ENCODE results near the gene GPR160. TPM values are rescaled to one million over a fixed set of nuclear protein-coding genes. Genes with fewer than 3 reads are reported as not detected.

Gene GPR160
- total and polyA plus RNA-seq, 4 donors, result 16.9 to 23.3 (median 20.7) TPM

DNA sequence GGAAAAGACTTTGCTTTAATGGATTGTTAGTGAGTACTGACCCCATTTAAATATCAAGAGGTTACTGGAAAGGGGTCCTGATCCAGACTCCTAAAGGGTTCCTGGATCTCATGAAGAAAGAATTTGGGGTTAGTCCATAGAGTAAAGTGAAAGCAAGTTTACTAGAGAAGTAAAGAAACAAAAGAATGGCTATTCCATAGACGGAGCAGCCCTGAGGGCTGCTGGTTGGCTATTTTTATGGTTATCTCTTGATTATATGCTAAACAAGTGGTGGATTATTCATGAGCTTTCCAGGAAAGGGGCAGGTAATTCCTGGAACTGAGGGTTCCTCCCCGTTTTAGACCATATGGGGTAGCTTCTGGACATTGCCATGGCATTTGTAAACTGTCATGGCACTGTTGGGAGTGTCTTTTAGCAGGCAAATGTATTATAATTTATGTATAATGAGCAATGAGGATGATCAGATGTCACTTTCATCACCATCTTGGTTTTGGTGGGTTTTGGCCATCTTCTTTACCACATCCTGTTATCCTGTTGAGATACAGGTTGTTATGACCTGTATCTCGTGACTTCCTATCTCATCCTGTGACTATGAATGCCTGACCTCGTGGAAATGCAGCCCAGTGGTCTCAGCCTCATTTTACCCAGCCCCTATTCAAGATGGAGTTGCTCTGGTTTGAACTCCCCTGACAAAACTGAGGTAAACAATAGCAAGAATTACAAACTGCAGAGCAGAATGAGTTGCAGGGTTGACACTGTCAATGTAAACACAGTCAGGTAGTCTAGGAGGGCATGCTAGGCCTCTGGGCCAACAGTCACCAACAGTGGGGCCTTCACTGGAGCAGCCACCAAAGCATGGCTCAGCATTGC, 10.3 kb upstream of the GPR160 start:
- no peaks in the 10 kb centered on the region for H3K4me1 ChIP-seq (ENCODE audit: control insufficient read depth in 5 of 5, insufficient read depth in 5 of 5, low read length in 5 of 5)
- no peaks in the 10 kb centered on the region for H3K9me3 ChIP-seq (ENCODE audit: control insufficient read depth in 4 of 4, insufficient read depth in 3 of 4, low read length in 3 of 4)
- no peak for DNase-seq
- no peak overlapping the region for H3K9ac ChIP-seq (ENCODE audit: insufficient read depth in 1 of 2, low read length in 2 of 2)
- H3K4me3 ChIP-seq, result no peak overlapping the region
- 67 to 77% methylated on average over 4 of the region's 4 CpGs for WGBS, 2 donors
- H3K27ac ChIP-seq (ENCODE audit: low read depth in 1 of 2, low read length in 1 of 2), result no peak overlapping the region
- no peak for ATAC-seq (ENCODE audit: insufficient read depth, low FRiP score)
- no peak for TF ChIP-seq CTCF (IDR thresholded peaks at IDR 0.05; ENCODE audit: control extremely low read depth, extremely low read depth)
- H3K27me3 ChIP-seq (ENCODE audit: control insufficient read depth in 3 of 3, insufficient read depth in 3 of 3, low read length in 2 of 3), result no peaks in the 10 kb centered on the region
- H3K36me3 ChIP-seq (ENCODE audit: control insufficient read depth in 4 of 4, insufficient read depth in 4 of 4, low read length in 4 of 4), result no peaks in the 10 kb centered on the region

- Histone ChIP-seq H3K9me3 (ENCODE audit: control insufficient read depth in 4 of 4, insufficient read depth in 3 of 4, low read length in 3 of 4) (no peaks in the 10 kb centered on the region), H3K9ac (ENCODE audit: insufficient read depth in 1 of 2, low read length in 2 of 2) (no peak overlapping the region), H3K4me1 (ENCODE audit: control insufficient read depth in 5 of 5, insufficient read depth in 5 of 5, low read length in 5 of 5) (peaks cover 0 to 4% (median 3%) of the 10 kb centered on the region in 5 donors), H3K27me3 (ENCODE audit: control insufficient read depth in 3 of 3, insufficient read depth in 3 of 3, low read length in 2 of 3) (peaks cover 0 to 2% (median 2%) of the 10 kb centered on the region in 3 donors), H3K27ac (ENCODE audit: low read depth in 1 of 2, low read length in 1 of 2) (no peak overlapping the region), H3K4me3 (no peak overlapping the region), H3K36me3 (ENCODE audit: control insufficient read depth in 4 of 4, insufficient read depth in 4 of 4, low read length in 4 of 4) (no peaks in the 10 kb centered on the region)
- no peak for TF ChIP-seq CTCF (IDR thresholded peaks at IDR 0.05; ENCODE audit: control extremely low read depth, extremely low read depth)
- ATAC-seq (ENCODE audit: insufficient read depth, low FRiP score) (no peak), DNase-seq (no peak)
- WGBS, 2 donors, result 44 to 64% methylated on average over 8 of the region's 8 CpGs
These were observed 4.3 kb upstream of the GPR160 start for GRCh38 chr3:170033489-170033888.

DNA sequence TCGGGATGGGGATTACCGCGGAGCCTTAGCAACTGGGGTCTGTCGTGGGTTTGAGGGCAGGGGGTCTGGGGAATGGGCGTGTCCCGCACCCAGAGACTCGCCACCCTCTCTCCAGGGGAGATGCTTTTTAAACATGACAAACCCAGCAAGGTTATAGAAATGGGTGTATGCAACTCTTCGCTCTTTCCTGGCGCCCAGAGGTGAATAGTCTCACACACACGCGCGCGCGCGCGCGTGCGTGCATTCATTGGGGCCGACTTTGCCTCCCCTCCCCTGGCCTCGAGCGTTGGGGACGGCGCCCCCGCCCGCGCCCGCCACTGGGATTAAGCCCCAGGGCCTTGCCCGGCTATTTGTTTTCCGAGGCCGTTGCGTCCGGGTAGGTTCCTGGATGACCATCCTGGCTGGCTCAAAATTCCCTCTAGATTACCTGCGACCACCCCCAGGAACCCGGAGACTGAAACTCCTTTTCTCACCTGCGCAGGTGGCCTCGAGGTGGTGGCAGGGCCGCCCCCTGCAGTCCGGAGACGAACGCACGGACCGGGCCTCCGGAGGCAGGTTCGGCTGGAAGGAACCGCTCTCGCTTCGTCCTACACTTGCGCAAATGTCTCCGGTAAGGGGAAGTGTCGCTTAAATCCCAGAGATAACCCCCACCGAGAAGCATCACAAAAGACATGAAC, 777 bp downstream of the GPR160 start:
- Histone ChIP-seq H3K9me3 (ENCODE audit: control insufficient read depth in 4 of 4, insufficient read depth in 3 of 4, low read length in 3 of 4) (no peaks in the 10 kb centered on the region), H3K27me3 (ENCODE audit: control insufficient read depth in 3 of 3, insufficient read depth in 3 of 3, low read length in 2 of 3) (peaks cover 0 to 27% (median 18%) of the 10 kb centered on the region in 3 donors), H3K36me3 (ENCODE audit: control insufficient read depth in 4 of 4, insufficient read depth in 4 of 4, low read length in 4 of 4) (no peaks in the 10 kb centered on the region), H3K9ac (ENCODE audit: insufficient read depth in 1 of 2, low read length in 2 of 2) (peak overlapping the region in 1 of 2 donors; percentile 63), H3K27ac (ENCODE audit: low read depth in 1 of 2, low read length in 1 of 2) (peak overlapping the region in 1 of 2 donors; percentile 86), H3K4me1 (ENCODE audit: control insufficient read depth in 5 of 5, insufficient read depth in 5 of 5, low read length in 5 of 5) (peaks cover 0 to 18% (median 3%) of the 10 kb centered on the region in 5 donors), H3K4me3 (peak overlapping the region; percentile 61)
- TF ChIP-seq CTCF (IDR thresholded peaks at IDR 0.05; ENCODE audit: control extremely low read depth, extremely low read depth), result no peak
- WGBS, 2 donors, result 2 to 6% methylated on average over 51 of the region's 51 CpGs
- DNase-seq (peak; percentile 25 to 35 (median 27)), ATAC-seq (ENCODE audit: insufficient read depth, low FRiP score) (peak; percentile 7)
